HepG2 (cell line): ENCODE data around the gene SEC23IP. TPM values are rescaled to one million over a fixed set of nuclear protein-coding genes. Genes with fewer than 3 reads are reported as not detected.

Experiments used
- CAMTA2 ChIP-seq: sonication (generic); formaldehyde crosslinking; IDR thresholded peaks from 2 replicates; pipeline ENCODE4 v1.4.0; 2020; ENCODE audit warnings: mild to moderate bottlenecking, missing genetic modification reagents, borderline replicate concordance
- HMGXB4 ChIP-seq, 2 experiments: sonication (generic) in 1 of 2; formaldehyde crosslinking in 1 of 2; IDR thresholded peaks; 2 replicates each; pipeline versions ENCODE4 v1.4.0 to v1.6.1; 2018 to 2020; ENCODE audit warnings: missing genetic modification reagents in 2 of 2, borderline replicate concordance in 1 of 2, low read depth in 1 of 2, mild to moderate bottlenecking in 1 of 2, missing biosample characterization in 1 of 2
- MXI1 ChIP-seq: IDR thresholded peaks from 3 replicates; pipeline ENCODE4 v1.6.1; 2012; ENCODE audit warnings: low read depth, low read length, inconsistent platforms, borderline replicate concordance
- SATB2 ChIP-seq: sonication (generic); formaldehyde crosslinking; IDR thresholded peaks from 2 replicates; pipeline ENCODE4 v1.5.0; 2020; ENCODE audit warnings: missing genetic modification reagents
- SKIL ChIP-seq: sonication (generic); formaldehyde crosslinking; IDR thresholded peaks from 2 replicates; pipeline ENCODE4 v1.8.0; 2022; ENCODE audit warnings: missing genetic modification reagents, mild to moderate bottlenecking, moderate library complexity, borderline replicate concordance
- THRA ChIP-seq: sonication (generic); formaldehyde crosslinking; IDR thresholded peaks from 2 replicates; pipeline ENCODE4 v1.4.0; 2020; ENCODE audit warnings: missing genetic modification reagents, borderline replicate concordance
- ZFX ChIP-seq: sonication (generic); formaldehyde crosslinking; IDR thresholded peaks from 2 replicates; pipeline ENCODE4 v1.4.0; 2020; ENCODE audit warnings: mild to moderate bottlenecking, low read depth, missing genetic modification reagents, moderate library complexity
- ZNF318 ChIP-seq: sonication (generic); formaldehyde crosslinking; IDR thresholded peaks from 2 replicates; pipeline ENCODE4 v1.4.0; 2020; ENCODE audit warnings: mild to moderate bottlenecking, missing genetic modification reagents
- ZNF615 ChIP-seq: sonication (generic); formaldehyde crosslinking; IDR thresholded peaks from 2 replicates; pipeline ENCODE4 v1.5.0; 2020; ENCODE audit warnings: mild to moderate bottlenecking, missing genetic modification reagents, borderline replicate concordance
- ZSCAN30 ChIP-seq: sonication (generic); formaldehyde crosslinking; IDR thresholded peaks from 2 replicates; pipeline ENCODE4 v1.5.0; 2020; ENCODE audit warnings: mild to moderate bottlenecking, missing genetic modification reagents
- polyA plus RNA-seq, 8 experiments: library from polyadenylated mRNA; depleted of rRNA in 3 of 8; stranded (reverse) in 7 of 8; unstranded in 1 of 8; fragments of >200 nt; fragmentation: Illumina TruSeq in 4 of 8; extraction: Trizol in 4 of 8; gene quantifications; 2 replicates each; pipeline versions ENCODE4 v1.2.1 to v1.2.3, GENCODE V29; 2011 to 2016; ENCODE audit warnings: low read depth in 4 of 8, missing spikeins in 1 of 8, mixed read lengths in 1 of 8; ENCODE audit not compliant: insufficient read depth in 1 of 8
- total RNA-seq, 5 experiments: library from RNA; depleted of rRNA; stranded (reverse); fragments of >200 nt; fragmentation: Illumina TruSeq; extraction: Trizol; gene quantifications; 2 replicates each; pipeline ENCODE4 v1.2.3, GENCODE V29; 2016; ENCODE audit warnings: low read depth in 1 of 5

The SEC23IP gene
- total and polyA plus RNA-seq, 2 of the 13 experiments (the other 11 are each of a cell fraction or from before 2014, with no cell fraction given) = 32.3 to 57.7 TPM

- peak; percentile 29; the same call in 1 of the 2 replicates for TF ChIP-seq THRA
- 0 out of 2 replicates have a peak, but pooled peaks have one; percentile 59 for TF ChIP-seq ZNF318
- 0 out of 2 replicates have a peak, but pooled peaks have one; percentile 40 for TF ChIP-seq CAMTA2 (CRISPR knock-in tag)
- TF ChIP-seq HMGXB4 (CRISPR knock-in tag; IDR thresholded peaks at IDR 0.05; ENCODE audit: borderline replicate concordance in 1 of 2, low read depth in 1 of 2) = peak; percentile 66 to 78; a peak in 2 of 4 replicates
- no peak for TF ChIP-seq ZSCAN30 (CRISPR knock-in tag)
- TF ChIP-seq ZFX (CRISPR knock-in tag) = peak; percentile 76
- TF ChIP-seq SATB2 (CRISPR knock-in tag) = no peak
- no peak for TF ChIP-seq SKIL
- no peak for TF ChIP-seq ZNF615
- TF ChIP-seq MXI1 = peak; percentile 82; the same call in 2 of the 3 replicates
Measured at GRCh38 chr10:119872860-119873681, 19.5 kb upstream of the SEC23IP start (continued).
